PC-9 (cell line): Measurements from ENCODE around the gene VPS16. TPM values are rescaled to one million over a fixed set of nuclear protein-coding genes. Genes with fewer than 3 reads are reported as not detected.

Source experiments
- BruUV-seq: library from RNA; stranded (reverse); fragments of 400-500 nt; replicated peaks from 2 replicates; lab custom pipeline; 2021; lab: Mats Ljungman, UMichigan
- CTCF ChIA-PET: fragments of 300-600 bp; sonication (Branson Sonifier 250); formaldehyde crosslinking; loops from one replicate; lab custom pipeline; 2022; ENCODE audit warnings: antibody characterized with exemption; lab: Charles Lee
- POLR2A ChIA-PET: fragments of 300-600 bp; sonication (Branson Sonifier 250); formaldehyde crosslinking; loops from one replicate; lab custom pipeline; 2022; ENCODE audit warnings: antibody characterized with exemption; ENCODE audit not compliant: unreplicated experiment; lab: Charles Lee
- DNase-seq, 2 experiments: peaks; one replicate each; pipeline versions ENCODE4 v3.0.0 to v3.0.0-alpha.2; 2015 to 2022; ENCODE audit warnings: mixed read lengths in 1 of 2
- H2AFZ ChIP-seq: fragments of 200-600 bp; sonication (generic); 2 replicates; pipeline ENCODE4 v1.8.1; 2017; ENCODE audit warnings: antibody characterized with exemption
- H3F3A ChIP-seq: fragments of 200-600 bp; sonication (generic); 2 replicates; pipeline ENCODE4 v1.8.1; 2017; ENCODE audit warnings: antibody characterized with exemption, mild to moderate bottlenecking, low read depth; ENCODE audit not compliant: insufficient read depth
- H3K27ac ChIP-seq: fragments of 200-600 bp; sonication (generic); 2 replicates; pipeline ENCODE4 v1.6.1; 2016; ENCODE audit warnings: mixed run types
- H3K27me3 ChIP-seq: fragments of 200-600 bp; sonication (generic); 2 replicates; pipeline ENCODE4 v1.6.1; 2016; ENCODE audit warnings: low read depth, mixed run types; ENCODE audit not compliant: insufficient read depth
- H3K36me3 ChIP-seq: fragments of 200-600 bp; sonication (generic); 2 replicates; pipeline ENCODE4 v1.6.1; 2016; ENCODE audit warnings: low read depth, mixed run types
- H3K4me1 ChIP-seq: fragments of 200-600 bp; sonication (generic); replicated peaks from 2 replicates; pipeline ENCODE4 v1.6.1; 2016; ENCODE audit warnings: mixed run types; ENCODE audit not compliant: insufficient read depth
- H3K4me2 ChIP-seq: fragments of 200-600 bp; sonication (generic); 2 replicates; pipeline ENCODE4 v1.6.1; 2017; ENCODE audit warnings: mixed run types
- H3K4me3 ChIP-seq: fragments of 200-600 bp; sonication (generic); 2 replicates; pipeline ENCODE4 v1.6.1; 2016; ENCODE audit warnings: mixed run types
- H3K79me2 ChIP-seq: fragments of 200-600 bp; sonication (generic); 2 replicates; pipeline ENCODE4 v1.6.1; 2017; ENCODE audit warnings: low read depth, mixed run types
- H3K9me2 ChIP-seq: fragments of 200-600 bp; sonication (generic); 2 replicates; pipeline ENCODE4 v1.8.1; 2017; ENCODE audit warnings: mild to moderate bottlenecking; ENCODE audit not compliant: insufficient read depth
- H3K9me3 ChIP-seq: fragments of 200-600 bp; sonication (generic); 2 replicates; pipeline ENCODE4 v1.8.1; 2016; ENCODE audit warnings: low read depth; ENCODE audit not compliant: insufficient read depth
- H4K20me1 ChIP-seq: fragments of 200-600 bp; sonication (generic); 2 replicates; pipeline ENCODE4 v1.8.1; 2017; ENCODE audit not compliant: insufficient read depth
- CTCF ChIP-seq: fragments of 200-600 bp; sonication (generic); conservative IDR thresholded peaks from 2 replicates; pipeline ENCODE4 v1.6.1; 2017; ENCODE audit warnings: mixed run types, antibody characterized with exemption, mild to moderate bottlenecking, moderate library complexity
- EZH2 ChIP-seq: fragments of 200-600 bp; sonication (generic); IDR thresholded peaks from 2 replicates; pipeline ENCODE4 v1.8.0; 2017; ENCODE audit warnings: antibody characterized with exemption, low read depth
- intact Hi-C: fragments of 100-400 bp; cut with micrococcal nuclease; formaldehyde crosslinking; loops from one replicate; pipeline ENCODE4 v1.10.0; 2022; ENCODE audit not compliant: unreplicated experiment
- total RNA-seq: library from RNA; stranded (reverse); gene quantifications from 2 replicates; pipeline ENCODE4 v1.2.3, GENCODE V29; 2021

VPS16 gene
- total RNA-seq, 1 experiment from 2014 or later = 31.9 TPM

DNA sequence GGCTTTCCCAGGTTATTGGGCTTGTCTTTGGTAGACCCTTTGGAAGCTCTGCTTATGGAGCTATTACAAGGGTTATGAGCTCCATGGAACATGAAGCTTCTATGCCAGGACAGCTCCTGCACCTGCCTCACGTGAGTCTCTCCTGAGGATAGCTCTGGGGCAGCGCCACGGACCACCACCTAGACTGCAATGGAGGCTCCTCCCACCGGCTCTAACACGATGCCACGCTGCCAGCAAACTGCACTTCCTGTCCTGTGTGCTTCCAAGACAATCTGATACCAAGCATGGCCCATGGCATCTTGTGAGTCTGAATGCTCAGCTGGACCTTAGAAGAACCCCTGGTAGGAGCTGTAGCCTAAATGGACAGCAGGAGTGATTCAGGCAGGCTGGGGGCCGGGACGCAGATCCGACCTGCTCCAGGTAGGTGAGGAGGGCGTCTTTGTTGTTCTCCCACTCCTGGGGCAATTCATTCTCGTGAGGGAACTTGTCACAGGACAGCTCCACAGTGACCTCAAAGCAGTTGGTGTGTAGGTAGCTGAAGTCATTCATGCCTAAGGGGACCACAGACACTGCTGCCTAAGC is 45.6 kb upstream of the VPS16 start:
- no peak overlapping the region for H3K4me2 ChIP-seq
- no peak overlapping the region for H3K27ac ChIP-seq
- no peaks in the 10 kb centered on the region for H3K9me2 ChIP-seq
- H3K9me3 ChIP-seq = no peaks in the 10 kb centered on the region
- H2AFZ ChIP-seq = no peak overlapping the region
- DNase-seq = no peak
- no peaks in the 10 kb centered on the region for H4K20me1 ChIP-seq
- H3K27me3 ChIP-seq = peaks cover 44% of the 10 kb centered on the region
- no peak for TF ChIP-seq CTCF
- no peak for TF ChIP-seq EZH2
- H3K36me3 ChIP-seq = no peaks in the 10 kb centered on the region
- POLR2A ChIA-PET = interaction anchor here (0.6 kb wide), 1 partner anchor 1767 kb away, joined by 4 read pairs; no protein-coding TSS in a partner anchor
- BruUV-seq = no TSS peak
- no peaks in the 10 kb centered on the region for H3F3A ChIP-seq
- CTCF ChIA-PET = no interaction called here
- no peak overlapping the region for H3K4me3 ChIP-seq
- no peaks in the 10 kb centered on the region for H3K79me2 ChIP-seq
- intact Hi-C loops = no loop called here
- H3K4me1 ChIP-seq = no peaks in the 10 kb centered on the region

DNA sequence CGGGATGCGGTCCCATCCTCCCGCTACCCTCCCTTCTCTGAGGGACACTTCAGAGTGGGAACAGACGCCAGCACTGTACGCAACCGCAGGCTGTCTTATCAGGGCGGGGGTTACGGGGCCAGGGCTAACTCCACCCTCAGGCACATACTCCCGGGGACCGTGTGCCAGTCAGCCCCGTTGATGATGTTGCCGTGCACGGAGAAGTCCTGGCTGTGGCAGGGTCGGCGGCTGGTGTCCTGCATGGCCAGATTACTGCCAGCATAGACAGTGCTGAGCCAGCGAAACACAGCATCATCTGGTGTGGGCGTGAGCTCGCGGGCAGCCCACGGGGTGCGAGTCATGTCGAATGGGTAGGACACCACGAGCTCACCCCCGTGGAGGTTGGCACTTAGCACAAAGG is 45.1 kb upstream of the VPS16 start:
- TF ChIP-seq EZH2 (no peak), CTCF (no peak)
- H3K4me1 ChIP-seq = no peaks in the 10 kb centered on the region
- peaks cover 44% of the 10 kb centered on the region for H3K27me3 ChIP-seq
- no peak overlapping the region for H3K4me3 ChIP-seq
- H3K9me2 ChIP-seq = no peaks in the 10 kb centered on the region
- no peak overlapping the region for H3K27ac ChIP-seq
- no peaks in the 10 kb centered on the region for H3K9me3 ChIP-seq
- no peaks in the 10 kb centered on the region for H4K20me1 ChIP-seq
- BruUV-seq = no TSS peak
- no peaks in the 10 kb centered on the region for H3F3A ChIP-seq
- intact Hi-C loops = no loop called here
- no peaks in the 10 kb centered on the region for H3K79me2 ChIP-seq
- DNase-seq = no peak
- CTCF ChIA-PET = no interaction called here
- no peaks in the 10 kb centered on the region for H3K36me3 ChIP-seq
- H2AFZ ChIP-seq = no peak overlapping the region
- no peak overlapping the region for H3K4me2 ChIP-seq
- POLR2A ChIA-PET = interaction anchor here (0.6 kb wide), 1 partner anchor 1768 kb away, joined by 4 read pairs; no protein-coding TSS in a partner anchor

DNA sequence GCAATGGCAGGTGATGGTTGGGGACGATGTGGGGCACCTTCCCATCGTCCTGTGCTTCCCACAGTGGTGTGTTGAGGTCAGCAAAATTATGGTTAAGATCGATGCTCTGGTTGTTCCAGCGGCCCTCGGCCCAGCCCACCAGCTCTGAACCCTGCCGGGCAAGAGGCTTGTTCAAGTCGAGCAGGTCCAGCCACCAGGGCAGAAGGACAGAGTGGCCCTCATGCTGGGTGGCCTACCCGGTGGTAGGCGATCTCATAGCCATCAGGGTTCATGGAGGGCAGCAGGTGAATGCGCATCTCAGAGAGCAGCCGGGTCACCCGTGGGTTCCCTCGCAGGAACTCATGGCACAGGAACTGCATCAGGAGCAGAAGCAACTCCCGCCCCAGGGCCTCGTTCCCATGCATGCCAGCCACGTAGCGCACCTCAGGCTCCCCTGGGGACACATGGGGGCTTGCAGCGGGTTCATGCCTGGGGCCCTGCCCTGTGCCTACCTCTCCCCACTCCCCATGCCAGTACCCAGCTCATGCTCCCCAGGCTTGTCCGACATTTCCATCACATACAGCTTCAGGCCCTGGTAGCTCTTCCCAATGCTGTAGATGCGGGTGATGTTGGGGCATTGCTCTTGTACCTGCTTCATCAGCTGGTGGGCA is 44.4 kb upstream of the VPS16 start:
- H4K20me1 ChIP-seq = no peaks in the 10 kb centered on the region
- no peaks in the 10 kb centered on the region for H3K4me1 ChIP-seq
- ChIA-PET POLR2A (no interaction called here), CTCF (no interaction called here)
- DNase-seq = no peak
- intact Hi-C loops = no loop called here
- H3K4me2 ChIP-seq = no peak overlapping the region
- H3K27me3 ChIP-seq = peaks cover 44% of the 10 kb centered on the region
- H3K9me2 ChIP-seq = no peaks in the 10 kb centered on the region
- H2AFZ ChIP-seq = no peak overlapping the region
- H3F3A ChIP-seq = no peaks in the 10 kb centered on the region
- no peak overlapping the region for H3K27ac ChIP-seq
- H3K9me3 ChIP-seq = no peaks in the 10 kb centered on the region
- TF ChIP-seq CTCF = no peak
- no peak for TF ChIP-seq EZH2
- no peaks in the 10 kb centered on the region for H3K79me2 ChIP-seq
- no TSS peak for BruUV-seq
- no peaks in the 10 kb centered on the region for H3K36me3 ChIP-seq
- H3K4me3 ChIP-seq = no peak overlapping the region
